Fibroblast of skin of right biceps (primary cell): ENCODE results near the gene HSD17B14.
"Not testable (repeated sequence)": the region's sequence is repeated elsewhere in the genome, so short reads cannot be mapped to it uniquely, and the experiment has no call there.

Experiments used
- DNase-seq: peaks from one replicate; pipeline ENCODE4 v3.0.0-alpha.2; 2013

The HSD17B14 gene

GRCh38 chr19:48795685-48796070 is 40.6 kb downstream of the HSD17B14 start:
- DNase-seq, result no peak

- DNase-seq, result peak; percentile 92
These were observed 41.1 kb downstream of the HSD17B14 start for GRCh38 chr19:48795055-48795684.

DNA sequence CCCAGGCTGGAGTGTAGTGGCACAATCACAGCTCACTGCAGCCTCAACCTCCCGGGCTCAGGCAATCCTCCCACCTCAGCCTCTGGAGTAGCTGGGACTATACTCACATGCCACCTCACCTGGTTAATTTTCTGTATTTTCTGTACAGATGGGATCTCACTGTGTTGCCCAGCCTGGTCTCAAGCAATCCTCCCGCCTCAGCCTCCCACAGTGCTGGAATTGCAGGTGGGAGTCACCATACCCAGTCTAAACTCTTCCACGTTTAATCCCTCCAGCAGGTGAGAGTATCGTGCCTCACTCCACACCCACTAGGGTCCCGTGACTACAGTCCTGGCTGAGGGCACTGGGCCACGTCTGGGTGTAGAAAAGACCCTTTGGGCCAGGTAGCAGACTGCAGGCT is 42.0 kb downstream of the HSD17B14 start:
- no peak for DNase-seq

GRCh38 chr19:48793271-48793670 is 43.0 kb downstream of the HSD17B14 start:
- DNase-seq, result no peak

GRCh38 chr19:48787331-48787730 is 49.0 kb downstream of the HSD17B14 start:
- DNase-seq, result not testable (repeated sequence)

GRCh38 chr19:48786422-48786821 is 49.9 kb downstream of the HSD17B14 start:
- not testable (repeated sequence) for DNase-seq

DNA sequence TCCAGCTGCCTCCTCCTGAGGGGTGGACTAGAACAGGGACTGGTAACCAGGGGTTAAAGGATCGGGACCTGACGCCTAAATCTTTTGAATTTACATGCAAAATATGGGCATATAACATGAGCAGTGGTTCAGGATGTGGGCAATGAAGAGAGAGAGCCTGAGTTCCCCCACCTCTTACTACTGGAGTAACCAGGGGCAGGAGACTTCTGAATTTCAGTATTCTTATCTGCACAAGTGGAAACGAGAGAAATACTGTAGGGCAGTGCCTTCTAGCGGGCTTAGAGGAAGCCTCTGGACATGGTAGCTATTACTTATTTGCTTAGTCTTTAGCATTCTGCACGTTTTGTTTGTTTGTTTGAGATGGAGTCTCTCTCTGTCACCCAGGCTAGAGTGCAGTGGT is 51.8 kb downstream of the HSD17B14 start:
- DNase-seq, result no peak

GRCh38 chr19:48780631-48781391 is 55.5 kb downstream of the HSD17B14 start:
- peak; percentile 35 for DNase-seq

DNA sequence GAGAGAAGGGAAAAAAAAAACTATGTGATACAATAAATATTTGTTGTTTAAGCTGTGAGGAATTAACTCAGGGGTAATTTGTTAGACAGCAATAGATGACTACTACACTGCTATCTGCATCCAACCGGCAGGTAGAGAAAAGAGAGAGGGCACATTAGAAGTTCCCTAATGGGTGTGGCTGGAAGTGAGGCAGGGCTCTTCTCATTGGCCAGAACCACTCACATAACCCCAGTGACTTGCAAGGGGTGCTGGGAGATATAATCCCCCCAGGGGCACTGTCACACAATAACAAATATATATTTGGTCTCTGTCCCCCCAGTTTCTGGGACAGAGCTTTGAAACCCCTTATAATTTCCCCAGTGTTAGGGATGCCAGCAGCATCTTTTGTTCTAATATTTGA is 56.7 kb downstream of the HSD17B14 start:
- no peak for DNase-seq

- DNase-seq, result no peak
These were observed 58.6 kb downstream of the HSD17B14 start for GRCh38 chr19:48777720-48778119.

GRCh38 chr19:48777139-48777538 is 59.2 kb downstream of the HSD17B14 start:
- no peak for DNase-seq

DNA sequence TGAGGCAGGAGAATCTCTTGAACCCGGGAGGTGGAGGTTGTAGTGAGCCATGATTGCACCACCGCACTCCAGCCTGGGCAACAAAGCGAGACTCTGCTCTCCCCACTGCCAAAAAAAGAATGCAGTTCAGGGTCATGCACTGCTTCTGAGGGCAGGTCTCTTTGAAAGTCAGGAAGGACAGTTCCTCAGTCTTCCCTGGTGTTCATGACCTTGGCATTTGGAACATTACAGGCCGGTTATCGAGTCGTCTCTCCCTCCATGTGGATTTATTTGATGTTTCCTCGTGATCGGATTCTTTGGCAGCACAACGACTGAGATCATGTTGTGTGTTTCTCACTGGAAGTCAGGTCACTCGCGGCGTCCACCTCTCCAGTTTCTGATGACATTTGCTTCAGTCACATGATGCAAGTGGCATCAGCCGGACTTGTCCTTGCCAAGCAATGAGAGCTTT is 63.8 kb downstream of the HSD17B14 start:
- no peak for DNase-seq

DNA sequence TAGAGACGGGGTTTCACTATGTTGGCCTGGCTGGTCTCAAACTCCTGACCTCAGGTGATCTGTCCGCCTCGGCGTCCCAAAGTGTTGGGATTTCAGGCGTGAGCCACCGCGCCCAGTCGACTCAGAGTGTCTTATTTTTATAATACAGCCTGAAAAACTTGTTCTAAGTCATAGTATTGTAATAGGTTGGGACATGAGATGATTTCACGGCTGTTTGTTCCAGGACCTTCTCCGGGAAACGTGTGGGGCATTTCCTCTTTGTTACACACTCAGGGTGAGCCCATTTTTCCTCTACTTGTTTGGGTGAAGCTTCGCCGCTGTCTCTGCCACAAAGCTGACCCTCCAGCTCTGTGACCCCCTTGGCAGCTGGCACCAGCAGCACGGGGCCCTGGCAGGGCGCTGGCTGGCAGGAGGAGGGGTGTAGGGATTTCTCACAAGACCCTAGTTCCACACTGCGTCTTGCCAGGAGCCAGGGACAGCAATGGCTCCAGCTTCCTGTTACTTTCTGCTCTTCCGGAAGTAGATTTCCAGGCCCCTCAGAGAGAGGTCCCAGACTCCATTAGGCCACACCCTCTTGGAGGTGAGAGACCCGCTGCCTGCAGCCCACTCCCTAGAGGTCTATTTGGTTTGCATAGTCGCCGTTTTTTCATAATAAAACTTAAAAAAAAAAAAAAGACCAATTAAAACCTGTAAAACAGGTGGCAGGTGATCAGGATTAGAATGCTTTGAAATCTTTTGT is 65.4 kb downstream of the HSD17B14 start:
- no peak for DNase-seq

DNA sequence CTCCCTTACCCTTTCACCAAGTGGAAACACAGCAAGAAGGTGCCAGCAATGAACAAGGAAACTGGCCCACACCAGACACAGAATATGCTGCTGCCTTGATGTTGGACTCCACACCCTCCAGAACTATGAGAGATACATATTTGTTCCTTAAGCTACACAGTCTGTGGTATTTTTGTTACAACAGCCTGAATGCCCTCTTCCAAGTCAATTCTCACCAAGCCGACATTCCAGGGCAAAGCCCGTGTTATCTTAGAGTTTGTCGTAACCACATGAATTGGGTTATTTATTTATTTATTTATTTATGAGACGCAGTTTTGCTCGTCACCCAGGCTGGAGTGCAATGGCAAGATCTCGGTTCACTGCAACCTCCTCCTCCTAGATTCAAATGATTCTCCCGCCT is 66.0 kb downstream of the HSD17B14 start:
- peak; percentile 69 for DNase-seq

GRCh38 chr19:48768994-48769713 is 67.1 kb downstream of the HSD17B14 start:
- DNase-seq, result no peak

DNA sequence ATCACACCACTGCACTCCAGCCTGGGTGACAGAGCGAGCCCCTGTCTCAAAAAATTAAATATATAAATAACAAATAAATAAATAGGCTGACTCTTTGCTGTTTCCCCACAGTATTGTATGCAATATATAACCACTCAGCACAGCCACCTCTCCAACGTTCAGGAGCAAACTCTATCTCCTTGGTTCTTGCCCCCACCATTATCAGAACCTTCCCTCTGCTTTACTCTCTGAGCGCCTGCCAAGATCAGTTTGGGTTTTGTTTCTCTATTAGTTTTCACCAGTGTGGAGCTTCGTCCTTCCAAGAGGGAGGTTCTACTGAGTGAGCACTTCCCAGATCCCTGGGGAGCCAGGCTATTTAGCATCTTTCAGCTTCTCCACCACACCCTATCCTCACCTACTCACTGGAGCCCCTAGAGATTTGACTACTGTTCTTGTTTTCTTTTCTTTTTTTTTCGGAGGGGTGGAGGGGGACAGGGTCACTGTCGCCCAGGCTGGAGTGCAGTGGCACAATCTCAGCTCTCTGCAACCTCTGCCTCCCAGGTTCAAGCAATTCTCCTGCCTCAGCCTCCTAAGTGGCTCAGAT is 68.0 kb downstream of the HSD17B14 start:
- not testable (repeated sequence) for DNase-seq

- not testable (repeated sequence) for DNase-seq
These were observed 70.5 kb downstream of the HSD17B14 start for GRCh38 chr19:48765816-48766215.
